Stimulated activated CD4-positive, alpha-beta T cell treated with anti-CD3 and anti-CD28 coated beads, Interleukin-12 subunit alpha, Interleukin-12 subunit beta, amount 100 ng/mL, for 48 hours (primary cell): Measurements from ENCODE around the gene FDXR.

Experiments
- DNase-seq, 3 donors: peaks; one replicate each; pipeline ENCODE4 v3.0.0-alpha.2; 2020; ENCODE audit warnings: low read depth in 2 of 3, low spot score in 1 of 3

The FDXR gene

GRCh38 chr17:74815550-74816370 lies 57.0 kb downstream of the FDXR start:
- DNase-seq = no peak

GRCh38 chr17:74815067-74815466 lies 57.7 kb downstream of the FDXR start:
- no peak for DNase-seq

- DNase-seq = no peak
Observed at GRCh38 chr17:74814453-74814852, 58.3 kb downstream of the FDXR start.
